ENCODE data around the gene GPN2.

Gene GPN2

GRCh38 chr1:26838474-26839338 lies 51.4 kb downstream of the GPN2 start:
- TF ChIP-seq GATA2 (IDR thresholded peaks at IDR 0.05; ENCODE audit: low read depth, low read length) = no peak
- TF ChIP-seq GATA3 (IDR thresholded peaks at IDR 0.05; ENCODE audit: low read depth, low read length) = no peak

GRCh38 chr1:26833432-26834405 lies 56.4 kb downstream of the GPN2 start:
- no peak for TF ChIP-seq GATA3 (IDR thresholded peaks at IDR 0.05; ENCODE audit: low read depth, low read length)
- no peak for TF ChIP-seq GATA2 (IDR thresholded peaks at IDR 0.05; ENCODE audit: low read depth, low read length)

GRCh38 chr1:26832249-26832960 lies 57.7 kb downstream of the GPN2 start:
- TF ChIP-seq GATA2 (IDR thresholded peaks at IDR 0.05; ENCODE audit: low read depth, low read length) = no peak
- TF ChIP-seq GATA3 (IDR thresholded peaks at IDR 0.05; ENCODE audit: low read depth, low read length) = no peak

GRCh38 chr1:26831546-26832248 lies 58.4 kb downstream of the GPN2 start:
- no peak for TF ChIP-seq GATA2 (IDR thresholded peaks at IDR 0.05; ENCODE audit: low read depth, low read length)
- no peak for TF ChIP-seq GATA3 (IDR thresholded peaks at IDR 0.05; ENCODE audit: low read depth, low read length)

- no peak for TF ChIP-seq GATA3 (IDR thresholded peaks at IDR 0.05; ENCODE audit: low read depth, low read length)
- no peak for TF ChIP-seq GATA2 (IDR thresholded peaks at IDR 0.05; ENCODE audit: low read depth, low read length)
These were observed 59.0 kb downstream of the GPN2 start for GRCh38 chr1:26831059-26831458.

GRCh38 chr1:26829184-26829911 lies 60.7 kb downstream of the GPN2 start:
- TF ChIP-seq GATA3 (IDR thresholded peaks at IDR 0.05; ENCODE audit: low read depth, low read length) = no peak
- TF ChIP-seq GATA2 (IDR thresholded peaks at IDR 0.05; ENCODE audit: low read depth, low read length) = no peak

GRCh38 chr1:26828411-26828991 lies 61.6 kb downstream of the GPN2 start:
- no peak for TF ChIP-seq GATA2 (IDR thresholded peaks at IDR 0.05; ENCODE audit: low read depth, low read length)
- TF ChIP-seq GATA3 (IDR thresholded peaks at IDR 0.05; ENCODE audit: low read depth, low read length) = no peak

- TF ChIP-seq GATA3 (IDR thresholded peaks at IDR 0.05; ENCODE audit: low read depth, low read length) (no peak), GATA2 (IDR thresholded peaks at IDR 0.05; ENCODE audit: low read depth, low read length) (no peak)
These were observed 62.4 kb downstream of the GPN2 start for GRCh38 chr1:26827663-26828062.

GRCh38 chr1:26827106-26827604 lies 62.9 kb downstream of the GPN2 start:
- TF ChIP-seq GATA2 (IDR thresholded peaks at IDR 0.05; ENCODE audit: low read depth, low read length) (no peak), GATA3 (IDR thresholded peaks at IDR 0.05; ENCODE audit: low read depth, low read length) (no peak)

GRCh38 chr1:26826261-26827105 lies 63.6 kb downstream of the GPN2 start, which contains the start of gene ZDHHC18:
ZDHHC18 (plus strand) TSS chr1:26826688; CDS start chr1:26826805, 117 bp downstream.
- TF ChIP-seq GATA3 (IDR thresholded peaks at IDR 0.05; ENCODE audit: low read depth, low read length) (no peak), GATA2 (IDR thresholded peaks at IDR 0.05; ENCODE audit: low read depth, low read length) (no peak)

All from SH-SY5Y (cell line).